Activated CD4-positive, alpha-beta T cell treated with anti-CD3 and anti-CD28 coated beads for 1 hour (primary cell): ENCODE data around the gene PAK1IP1.
A peak's percentile ranks its signal among the peaks of the same experiment; 100 is the strongest.
"Not testable (repeated sequence)": the region's sequence is repeated elsewhere in the genome, so short reads cannot be mapped to it uniquely, and the experiment has no call there.

Source experiments
- DNase-seq: peaks from one replicate; pipeline ENCODE4 v3.0.0-alpha.2; 2020

PAK1IP1 gene, protein sequence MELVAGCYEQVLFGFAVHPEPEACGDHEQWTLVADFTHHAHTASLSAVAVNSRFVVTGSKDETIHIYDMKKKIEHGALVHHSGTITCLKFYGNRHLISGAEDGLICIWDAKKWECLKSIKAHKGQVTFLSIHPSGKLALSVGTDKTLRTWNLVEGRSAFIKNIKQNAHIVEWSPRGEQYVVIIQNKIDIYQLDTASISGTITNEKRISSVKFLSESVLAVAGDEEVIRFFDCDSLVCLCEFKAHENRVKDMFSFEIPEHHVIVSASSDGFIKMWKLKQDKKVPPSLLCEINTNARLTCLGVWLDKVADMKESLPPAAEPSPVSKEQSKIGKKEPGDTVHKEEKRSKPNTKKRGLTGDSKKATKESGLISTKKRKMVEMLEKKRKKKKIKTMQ

GRCh38 chr6:10694302-10695085, at the start of gene PAK1IP1, which contains the start of gene C6orf52:
PAK1IP1 (plus strand) TSS chr6:10694972; CDS start chr6:10694986, 14 bp downstream.
C6orf52 (minus strand) TSS chr6:10694616; CDS start chr6:10687550, 7,066 bp downstream.
- peak; percentile 91 for DNase-seq

- DNase-seq = no peak
Measured at GRCh38 chr6:10655508-10656055, 39.2 kb upstream of the PAK1IP1 start.

DNA sequence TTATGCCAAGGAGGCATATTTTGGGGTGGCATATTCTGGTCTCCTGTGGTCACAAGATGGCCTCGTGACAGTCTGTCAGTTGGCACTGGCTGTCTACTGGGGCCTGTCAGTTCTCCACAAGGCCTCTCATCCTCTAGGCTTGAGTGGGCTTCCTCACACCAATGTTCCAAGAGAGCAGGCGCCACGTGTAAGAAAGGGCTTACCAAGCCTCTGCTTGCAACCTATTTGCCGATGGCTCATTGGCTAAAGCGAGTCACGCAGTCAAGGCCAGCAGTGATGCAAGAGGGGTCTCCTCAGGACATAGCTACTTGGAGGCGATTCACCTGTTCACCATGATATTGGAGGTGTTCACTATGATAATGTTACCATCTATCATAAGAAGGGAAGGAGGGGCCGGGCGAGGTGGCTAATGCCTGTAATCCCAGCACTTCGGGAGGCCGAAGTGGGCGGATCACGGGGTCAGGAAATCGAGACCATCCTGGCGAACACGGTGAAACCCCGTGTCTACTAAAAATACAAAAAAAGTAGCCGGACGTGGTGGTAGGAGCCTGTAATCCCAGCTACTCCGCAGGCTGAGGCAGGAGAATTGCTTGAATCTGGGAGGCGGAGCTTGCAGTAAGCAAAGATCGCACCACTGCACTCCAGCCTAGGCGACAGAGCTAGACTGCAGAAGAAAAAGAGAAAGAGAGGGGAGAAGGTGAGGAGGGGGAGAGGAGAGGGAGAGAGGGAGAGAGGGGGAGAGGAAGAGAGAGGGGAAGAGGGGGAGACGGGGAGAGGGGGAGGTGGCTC, 35.7 kb upstream of the PAK1IP1 start:
- DNase-seq = no peak

- no peak for DNase-seq
Measured at GRCh38 chr6:10659699-10660348, 34.9 kb upstream of the PAK1IP1 start.

DNA sequence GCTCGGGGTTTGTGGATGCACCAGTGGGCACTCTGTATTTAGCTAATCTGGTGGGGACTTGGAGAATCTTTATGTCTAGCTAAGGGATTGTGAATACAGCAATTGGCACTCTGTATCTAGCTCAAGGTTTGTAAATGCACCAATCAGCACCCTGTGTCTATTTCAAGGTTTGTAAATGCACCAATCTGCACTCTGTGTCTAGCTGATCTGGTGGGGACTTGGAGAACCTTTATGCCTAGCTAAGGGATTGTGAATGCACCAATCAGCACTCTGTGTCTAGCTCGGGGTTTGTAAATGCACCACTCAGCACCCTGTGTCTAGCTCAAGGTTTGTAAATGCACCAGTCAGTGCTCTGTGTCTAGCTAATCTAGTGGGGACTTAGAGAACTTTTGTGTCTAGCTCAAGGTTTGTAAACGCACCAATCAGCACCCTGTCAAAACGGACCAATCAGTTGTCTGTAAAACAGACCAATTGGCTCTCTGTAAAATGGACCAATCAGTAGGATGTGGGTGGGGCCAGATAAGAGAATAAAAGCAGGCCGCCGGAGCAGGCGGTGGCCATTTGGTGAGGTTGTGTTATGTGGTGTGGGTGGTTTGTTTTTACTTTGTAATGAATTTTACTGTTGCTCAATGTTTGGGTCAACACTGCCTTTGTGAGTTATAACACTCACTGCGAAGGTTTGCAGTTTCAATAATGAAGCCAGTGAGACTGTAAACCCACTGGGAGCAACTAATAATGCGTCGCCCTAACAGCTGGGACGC, 34.2 kb upstream of the PAK1IP1 start:
- DNase-seq = not testable (repeated sequence)

DNA sequence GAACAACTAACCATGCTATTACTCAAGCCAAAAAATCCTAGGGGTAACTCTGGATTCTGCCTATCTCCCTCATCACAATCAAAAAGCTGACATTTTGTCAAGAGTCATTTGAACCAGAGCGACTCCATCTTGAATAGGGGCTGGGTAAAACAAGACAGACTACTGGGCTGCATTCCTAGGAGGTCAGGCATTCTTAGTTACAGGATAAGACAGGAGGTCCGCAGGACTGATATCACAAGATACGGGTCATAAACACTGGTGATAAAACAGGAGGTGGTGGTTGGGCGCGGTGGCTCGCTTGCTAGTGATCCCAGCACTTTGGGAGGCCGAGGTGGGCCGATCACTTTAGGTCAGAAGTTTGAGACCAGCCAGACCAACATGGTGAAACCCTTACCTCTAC, 32.6 kb upstream of the PAK1IP1 start:
- DNase-seq = no peak

- DNase-seq = no peak
Measured at GRCh38 chr6:10662742-10663141, 32.0 kb upstream of the PAK1IP1 start.

- DNase-seq = not testable (repeated sequence)
Measured at GRCh38 chr6:10665595-10665994, 29.2 kb upstream of the PAK1IP1 start.

- no peak for DNase-seq
Measured at GRCh38 chr6:10668126-10668917, 26.4 kb upstream of the PAK1IP1 start.

DNA sequence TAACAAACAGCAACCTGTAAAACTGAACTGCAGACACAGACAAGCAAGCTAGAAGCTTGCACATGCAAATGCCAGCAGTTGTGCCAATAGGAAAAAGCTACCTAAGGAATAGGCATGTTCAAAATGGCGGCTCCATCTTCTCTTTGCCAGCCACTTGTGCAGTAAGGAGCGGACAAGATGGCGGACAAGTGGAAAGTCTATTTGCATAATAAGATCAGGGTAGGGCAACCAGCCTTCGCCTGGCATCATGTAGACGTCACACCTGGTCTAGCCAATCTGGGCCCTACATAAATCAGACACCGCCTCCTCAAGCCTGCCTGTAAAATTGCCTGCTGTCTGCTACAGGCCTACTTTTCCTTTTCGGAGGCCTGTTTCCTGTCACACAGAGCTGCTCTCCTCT, 18.4 kb upstream of the PAK1IP1 start:
- no peak for DNase-seq

GRCh38 chr6:10678456-10678855, 16.3 kb upstream of the PAK1IP1 start:
- DNase-seq = no peak

DNA sequence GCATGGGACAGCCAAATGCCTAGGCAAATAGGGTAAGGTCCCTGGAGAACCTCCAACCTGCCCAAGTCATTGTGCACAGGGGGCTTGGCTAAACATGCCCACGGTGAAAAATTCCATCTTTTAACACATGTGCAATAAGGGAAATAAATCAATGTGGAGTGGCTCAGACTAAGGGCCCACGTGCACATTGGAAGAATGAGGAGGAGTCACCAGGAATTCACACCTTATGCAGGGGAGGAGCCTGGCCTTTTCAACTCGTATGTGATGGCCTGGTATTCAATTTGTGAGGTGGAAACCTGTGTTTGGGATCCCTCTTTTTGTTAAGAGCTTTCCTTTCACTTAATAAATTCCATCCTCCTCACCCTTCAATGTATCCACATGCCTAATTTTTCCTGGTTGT, 13.0 kb upstream of the PAK1IP1 start:
- no peak for DNase-seq

DNA sequence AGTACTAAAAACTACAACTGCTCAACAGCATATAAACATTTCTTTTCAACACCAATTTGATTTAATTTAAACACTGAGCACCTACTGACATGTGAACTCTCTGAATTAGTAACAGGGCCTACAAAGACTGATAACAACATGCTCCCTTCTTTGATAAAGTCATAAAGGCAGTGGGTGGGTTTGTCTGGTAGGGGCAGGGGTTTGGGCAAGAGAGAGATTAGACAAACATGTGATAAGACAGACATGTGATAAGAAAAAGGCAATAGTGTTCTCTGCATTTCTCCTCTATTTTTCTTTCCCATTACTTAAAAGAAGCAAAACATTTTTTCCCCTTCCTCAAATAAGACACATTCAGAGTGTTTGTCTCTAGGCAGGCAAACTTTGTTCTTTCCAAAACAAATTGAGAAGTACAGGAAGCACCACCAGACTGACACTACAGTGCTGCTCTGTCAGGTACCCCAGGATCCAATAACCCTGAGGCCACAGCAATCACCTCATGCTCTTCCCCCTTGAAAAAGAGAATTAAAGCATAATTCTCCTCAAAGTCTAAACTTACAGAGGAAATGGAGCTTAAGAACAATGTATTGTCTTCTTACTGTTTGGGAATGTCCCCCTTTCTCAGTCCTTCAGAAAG, 12.3 kb upstream of the PAK1IP1 start:
- DNase-seq = no peak

DNA sequence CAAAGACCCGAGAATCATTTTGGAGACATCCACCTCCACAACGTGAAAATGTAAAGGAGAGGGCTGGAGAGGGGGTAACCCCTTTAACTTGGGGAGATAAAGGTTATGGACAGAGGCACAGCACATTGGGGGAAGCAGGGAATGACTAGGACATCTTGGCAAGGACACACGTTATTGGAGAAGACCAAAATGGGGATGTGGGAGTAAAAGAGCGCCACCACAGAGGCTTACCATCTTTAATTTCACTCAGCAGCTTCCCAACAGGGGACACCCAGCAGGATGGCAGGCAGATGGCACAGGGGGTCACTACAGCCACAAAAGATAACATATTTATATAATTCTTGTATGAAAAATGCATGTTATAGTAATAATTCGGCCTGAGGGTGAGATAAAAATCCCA, 10.2 kb upstream of the PAK1IP1 start:
- no peak for DNase-seq

DNA sequence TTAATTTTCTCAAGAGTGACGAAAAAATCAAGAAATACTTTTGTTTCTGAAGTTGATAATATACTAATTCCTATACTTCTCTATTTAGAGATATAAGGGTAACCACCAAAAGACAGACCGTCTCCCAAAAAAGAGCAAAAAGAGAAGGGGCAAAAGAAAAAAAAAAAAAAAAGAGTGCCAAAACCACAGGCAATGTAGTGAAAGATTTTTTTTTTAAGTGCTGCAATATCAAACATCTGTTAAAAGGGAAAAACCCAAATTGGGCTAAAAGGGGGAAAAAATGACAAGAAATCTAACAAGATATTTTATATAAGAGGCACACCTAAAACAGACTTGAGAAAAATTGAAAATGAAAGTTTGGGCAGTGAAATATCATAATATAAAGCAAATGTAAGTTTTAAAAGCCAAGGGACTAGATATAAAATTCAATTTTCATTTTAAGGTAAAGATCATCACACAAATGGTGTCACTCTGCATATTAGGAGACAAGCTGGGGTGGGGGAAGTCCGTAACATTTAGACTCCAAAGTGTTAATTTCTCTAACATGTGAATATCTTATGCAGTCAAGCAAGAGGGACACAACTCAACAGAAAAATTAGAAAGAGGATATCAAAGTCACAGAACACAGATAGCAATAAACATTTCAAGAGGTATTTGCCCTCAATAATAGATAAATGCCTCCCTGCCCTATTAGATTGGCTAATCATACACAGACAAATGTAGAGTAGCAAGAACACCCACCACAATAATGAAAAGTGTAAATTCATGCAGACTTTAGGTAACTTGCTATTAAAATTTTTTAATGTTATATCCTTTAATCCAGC, 9.5 kb upstream of the PAK1IP1 start:
- no peak for DNase-seq

DNA sequence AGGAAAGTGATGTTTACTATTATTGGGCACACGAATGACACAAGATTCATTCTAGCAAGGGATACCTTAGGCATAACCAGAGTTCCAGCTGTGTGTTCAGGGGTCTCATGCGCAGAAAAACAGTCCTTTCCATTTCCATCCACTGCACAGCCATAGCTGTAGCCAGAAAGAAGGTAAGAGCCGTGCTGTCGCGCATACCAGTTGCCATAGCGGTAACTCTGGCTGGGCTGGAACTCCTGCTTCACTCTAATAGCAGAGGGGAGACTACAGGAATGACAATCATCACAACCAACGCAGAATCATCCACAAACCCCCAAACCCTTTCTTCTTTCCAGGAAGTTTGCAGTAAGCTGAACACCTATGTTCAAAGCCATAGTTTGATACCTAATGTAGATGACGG, 7.9 kb upstream of the PAK1IP1 start:
- DNase-seq = no peak

- no peak for DNase-seq
Measured at GRCh38 chr6:10687582-10687981, 7.2 kb upstream of the PAK1IP1 start.

GRCh38 chr6:10690651-10691445, 3.9 kb upstream of the PAK1IP1 start:
- DNase-seq = no peak
